Measurements from ENCODE around the gene AREL1.

AREL1 gene

DNA sequence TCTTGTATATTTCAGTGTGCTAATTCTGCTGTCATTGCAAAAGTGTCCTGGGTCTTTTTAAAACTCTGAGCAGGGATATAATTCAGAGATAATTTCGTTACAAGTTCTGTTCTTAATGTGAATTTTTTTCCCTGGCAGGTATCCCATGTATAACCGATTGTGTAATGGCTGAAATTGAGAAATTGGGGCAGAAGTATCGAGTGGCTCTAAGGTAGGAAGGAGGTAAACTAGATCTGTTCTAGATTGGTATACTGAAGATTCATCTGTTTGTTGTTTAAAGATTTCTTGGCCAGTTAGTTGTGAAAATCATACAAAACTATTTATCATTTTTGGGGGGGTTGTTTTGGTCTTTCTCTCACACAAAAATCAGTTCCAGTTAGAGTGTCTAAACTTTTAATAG, 10.3 kb upstream of the AREL1 start:
- no peaks in the 10 kb centered on the region for H3K9me3 Mint-ChIP-seq
- H3K4me3 Mint-ChIP-seq = no peak overlapping the region
- H3K27me3 Mint-ChIP-seq = no peaks in the 10 kb centered on the region
- DNase-seq (ENCODE audit: low spot score in 2 of 2) (no peak), ATAC-seq (replicated peaks; ENCODE audit: extremely low read depth, poor library complexity, severe bottlenecking) (no peak)
- H3K4me1 Mint-ChIP-seq = no peaks in the 10 kb centered on the region
- H3K27ac Mint-ChIP-seq (ENCODE audit: low read depth) = no peak overlapping the region
- peaks cover 44% of the 10 kb centered on the region for H3K36me3 Mint-ChIP-seq (ENCODE audit: insufficient read depth)

DNA sequence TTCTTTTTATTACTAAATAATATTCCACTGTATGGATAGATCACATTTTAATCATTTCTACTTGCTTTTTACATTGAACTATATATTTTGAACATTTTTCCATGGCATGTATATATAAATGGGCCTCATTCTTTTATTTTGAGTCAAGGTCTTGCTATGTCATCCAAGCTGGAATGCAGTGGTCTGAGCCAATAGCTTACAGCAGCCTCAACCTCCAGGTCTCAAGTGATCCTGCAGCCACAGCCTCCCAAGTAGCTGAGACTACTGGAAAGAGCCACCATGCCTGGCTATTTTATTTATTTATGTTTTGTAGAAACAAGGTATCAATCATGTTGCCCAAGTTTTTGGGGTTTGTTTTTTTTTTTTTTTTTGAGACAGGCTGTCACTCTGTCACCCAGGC, 7.6 kb upstream of the AREL1 start:
- H3K27ac Mint-ChIP-seq (ENCODE audit: low read depth) = no peak overlapping the region
- H3K4me3 Mint-ChIP-seq = no peak overlapping the region
- no peaks in the 10 kb centered on the region for H3K9me3 Mint-ChIP-seq
- peaks cover 58% of the 10 kb centered on the region for H3K36me3 Mint-ChIP-seq (ENCODE audit: insufficient read depth)
- DNase-seq (ENCODE audit: low spot score in 2 of 2) (no peak), ATAC-seq (replicated peaks; ENCODE audit: extremely low read depth, poor library complexity, severe bottlenecking) (no peak)
- no peaks in the 10 kb centered on the region for H3K27me3 Mint-ChIP-seq
- H3K4me1 Mint-ChIP-seq = peaks cover 3% of the 10 kb centered on the region

DNA sequence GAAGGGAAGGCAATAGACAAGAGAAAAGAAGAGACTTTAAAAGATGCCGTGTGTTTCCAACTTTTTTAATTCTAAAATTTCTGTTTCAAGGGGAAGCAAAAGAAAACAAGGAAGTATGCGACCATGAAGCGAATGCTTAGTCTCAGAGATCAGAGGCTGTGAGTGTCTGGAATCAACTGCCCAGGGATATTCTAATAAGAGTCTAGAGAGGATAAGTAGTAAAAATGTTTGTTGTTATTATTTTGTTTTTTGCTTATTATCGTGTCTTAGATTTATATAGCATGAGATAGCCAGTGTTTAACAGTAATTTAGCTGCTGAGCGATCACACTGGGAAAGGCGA, 485 bp upstream of the AREL1 start:
- Mint-ChIP-seq H3K4me1 (peaks cover 45% of the 10 kb centered on the region), H3K27me3 (no peaks in the 10 kb centered on the region), H3K36me3 (ENCODE audit: insufficient read depth) (peaks cover 38% of the 10 kb centered on the region), H3K27ac (ENCODE audit: low read depth) (peak overlapping the region; percentile 99), H3K4me3 (peak overlapping the region; percentile 96), H3K9me3 (no peaks in the 10 kb centered on the region)
- DNase-seq (ENCODE audit: low spot score in 2 of 2) = no peak
- no peak for ATAC-seq (replicated peaks; ENCODE audit: extremely low read depth, poor library complexity, severe bottlenecking)

DNA sequence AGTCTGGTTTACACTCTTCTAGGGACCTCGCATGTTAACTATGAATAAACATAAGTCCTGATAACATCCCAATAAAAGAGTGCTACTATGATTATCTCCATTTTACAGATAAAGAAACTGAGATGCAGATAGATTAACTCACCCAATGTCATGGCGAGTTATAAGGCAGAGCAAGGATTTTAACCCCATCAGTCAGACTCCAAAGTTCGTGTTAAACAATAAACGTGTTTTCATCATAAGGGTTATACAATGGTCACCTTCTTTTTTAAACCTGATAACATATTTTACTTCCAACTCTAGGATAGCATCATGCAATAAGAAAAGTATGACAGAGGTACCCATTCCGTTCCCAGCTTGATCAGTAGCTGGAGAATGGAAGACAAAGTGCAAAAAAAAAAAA, 1.2 kb downstream of the AREL1 start:
- no peak overlapping the region for H3K27ac Mint-ChIP-seq (ENCODE audit: low read depth)
- H3K27me3 Mint-ChIP-seq = no peaks in the 10 kb centered on the region
- ATAC-seq (replicated peaks; ENCODE audit: extremely low read depth, poor library complexity, severe bottlenecking) (no peak), DNase-seq (ENCODE audit: low spot score in 2 of 2) (no peak)
- peaks cover 29% of the 10 kb centered on the region for H3K36me3 Mint-ChIP-seq (ENCODE audit: insufficient read depth)
- no peaks in the 10 kb centered on the region for H3K9me3 Mint-ChIP-seq
- H3K4me1 Mint-ChIP-seq = peaks cover 49% of the 10 kb centered on the region
- peak overlapping the region; percentile 96 for H3K4me3 Mint-ChIP-seq

DNA sequence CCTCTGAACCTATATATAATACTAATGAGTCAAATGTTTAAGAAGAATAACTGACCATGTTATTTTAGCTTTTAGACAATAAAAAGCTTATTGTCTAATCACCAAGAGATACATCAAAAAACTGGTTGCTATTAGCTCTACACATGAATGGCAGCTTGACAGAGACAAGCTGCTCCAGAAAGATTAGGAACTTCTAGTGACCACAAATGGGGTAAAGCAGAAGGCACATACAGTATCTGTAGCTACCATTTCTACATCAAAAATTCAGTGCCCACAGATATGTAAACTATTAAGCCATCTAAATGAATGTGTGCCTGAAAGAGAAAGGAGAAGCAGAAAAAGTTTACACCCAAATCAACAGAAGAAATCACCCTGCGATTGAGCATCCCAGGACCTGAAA, 2.4 kb downstream of the AREL1 start:
- peaks cover 52% of the 10 kb centered on the region for H3K4me1 Mint-ChIP-seq
- no peak for DNase-seq (ENCODE audit: low spot score in 2 of 2)
- ATAC-seq (replicated peaks; ENCODE audit: extremely low read depth, poor library complexity, severe bottlenecking) = no peak
- peaks cover 22% of the 10 kb centered on the region for H3K36me3 Mint-ChIP-seq (ENCODE audit: insufficient read depth)
- peak overlapping the region; percentile 35 for H3K27ac Mint-ChIP-seq (ENCODE audit: low read depth)
- H3K9me3 Mint-ChIP-seq = no peaks in the 10 kb centered on the region
- H3K4me3 Mint-ChIP-seq = peak overlapping the region; percentile 96
- no peaks in the 10 kb centered on the region for H3K27me3 Mint-ChIP-seq

DNA sequence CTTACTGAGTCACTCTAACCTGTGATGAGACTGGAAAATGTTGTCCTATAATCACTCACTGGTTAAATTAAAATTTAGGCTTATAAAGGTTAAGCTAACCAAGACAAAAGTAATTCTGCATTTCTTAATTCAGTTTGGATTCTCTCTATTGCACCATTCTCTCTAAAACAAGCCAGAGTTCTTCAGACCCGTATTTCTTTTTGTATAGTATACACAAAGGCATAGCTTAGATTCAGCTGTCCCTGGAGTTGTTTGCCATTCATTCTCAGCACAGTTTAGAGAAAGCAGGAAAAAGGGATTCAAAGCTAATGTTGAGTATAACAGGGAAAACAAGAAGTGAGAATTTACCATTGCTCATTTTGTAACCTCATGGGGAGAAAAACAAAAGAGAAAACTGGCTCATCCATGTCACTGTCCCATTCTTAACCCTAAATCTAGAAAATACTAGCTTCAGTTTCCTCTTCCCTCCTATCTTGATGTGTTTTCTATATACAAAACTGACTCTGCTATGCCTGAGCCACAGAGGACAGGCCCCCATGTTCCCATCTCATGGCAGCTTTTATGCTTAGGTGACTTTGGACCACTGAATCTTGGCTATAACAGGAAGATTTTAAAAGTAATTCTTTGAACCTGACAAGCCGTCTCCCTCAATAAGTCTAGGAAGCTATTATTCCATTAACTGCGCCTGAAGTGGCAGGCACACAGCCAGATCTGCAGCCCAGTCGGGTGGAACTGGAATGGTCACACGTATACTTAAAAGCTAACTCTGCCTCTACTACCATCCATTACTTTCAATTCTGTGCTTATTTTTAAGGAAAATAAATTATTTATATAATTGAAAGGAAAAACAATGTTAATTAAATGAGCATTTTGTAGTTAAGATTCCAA, 7.0 kb downstream of the AREL1 start:
- Mint-ChIP-seq H3K9me3 (no peaks in the 10 kb centered on the region), H3K27ac (ENCODE audit: low read depth) (no peak overlapping the region), H3K4me3 (no peak overlapping the region), H3K36me3 (ENCODE audit: insufficient read depth) (peaks cover 4% of the 10 kb centered on the region), H3K4me1 (peaks cover 58% of the 10 kb centered on the region), H3K27me3 (no peaks in the 10 kb centered on the region)
- ATAC-seq (replicated peaks; ENCODE audit: extremely low read depth, poor library complexity, severe bottlenecking) = no peak
- DNase-seq (ENCODE audit: low spot score in 2 of 2) = no peak

DNA sequence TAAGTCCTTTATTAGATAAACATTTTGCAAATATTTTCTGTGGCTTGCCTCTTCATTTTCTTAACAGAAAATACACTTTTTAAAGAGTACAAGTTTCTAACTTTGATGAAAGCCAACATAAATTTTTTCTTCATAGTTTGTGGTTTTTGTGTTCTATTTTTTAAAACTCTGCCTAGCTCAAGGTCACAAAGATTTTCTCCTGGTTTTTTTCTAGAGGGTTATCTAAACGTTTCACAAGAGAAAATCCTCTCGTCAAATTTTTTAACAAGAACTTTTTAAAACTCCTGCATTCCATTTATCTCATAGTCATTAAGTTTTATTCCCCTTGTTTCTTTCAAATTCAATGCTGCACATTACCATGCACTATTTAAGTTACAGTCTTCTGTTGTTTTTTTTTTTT, 8.2 kb downstream of the AREL1 start:
- H3K9me3 Mint-ChIP-seq = no peaks in the 10 kb centered on the region
- DNase-seq (ENCODE audit: low spot score in 2 of 2) = no peak
- no peak for ATAC-seq (replicated peaks; ENCODE audit: extremely low read depth, poor library complexity, severe bottlenecking)
- H3K4me1 Mint-ChIP-seq = peaks cover 54% of the 10 kb centered on the region
- no peaks in the 10 kb centered on the region for H3K27me3 Mint-ChIP-seq
- no peak overlapping the region for H3K27ac Mint-ChIP-seq (ENCODE audit: low read depth)
- H3K4me3 Mint-ChIP-seq = no peak overlapping the region
- peaks cover 2% of the 10 kb centered on the region for H3K36me3 Mint-ChIP-seq (ENCODE audit: insufficient read depth)

DNA sequence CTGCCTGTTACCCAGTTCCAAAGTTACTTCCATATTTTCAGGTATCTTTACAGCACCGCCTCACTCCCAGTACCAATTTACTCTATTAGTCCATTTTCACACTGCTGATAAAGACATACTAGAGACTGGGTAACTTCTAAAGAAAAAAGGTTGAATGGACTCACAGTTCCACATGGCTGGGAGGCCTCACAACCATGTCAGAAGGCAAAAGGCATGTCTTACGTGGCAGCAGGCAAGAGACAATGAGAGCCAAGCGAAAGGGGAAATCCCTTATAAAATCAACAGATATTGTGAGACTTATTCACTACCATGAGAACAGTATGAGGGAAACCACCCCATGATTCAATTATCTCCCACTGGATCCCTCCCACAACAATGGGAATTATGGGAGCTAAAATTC, 9.8 kb downstream of the AREL1 start:
- ATAC-seq (replicated peaks; ENCODE audit: extremely low read depth, poor library complexity, severe bottlenecking) (no peak), DNase-seq (ENCODE audit: low spot score in 2 of 2) (no peak)
- Mint-ChIP-seq H3K27ac (ENCODE audit: low read depth) (no peak overlapping the region), H3K36me3 (ENCODE audit: insufficient read depth) (peaks cover 2% of the 10 kb centered on the region), H3K9me3 (no peaks in the 10 kb centered on the region), H3K4me3 (no peak overlapping the region), H3K4me1 (peaks cover 47% of the 10 kb centered on the region), H3K27me3 (no peaks in the 10 kb centered on the region)

DNA sequence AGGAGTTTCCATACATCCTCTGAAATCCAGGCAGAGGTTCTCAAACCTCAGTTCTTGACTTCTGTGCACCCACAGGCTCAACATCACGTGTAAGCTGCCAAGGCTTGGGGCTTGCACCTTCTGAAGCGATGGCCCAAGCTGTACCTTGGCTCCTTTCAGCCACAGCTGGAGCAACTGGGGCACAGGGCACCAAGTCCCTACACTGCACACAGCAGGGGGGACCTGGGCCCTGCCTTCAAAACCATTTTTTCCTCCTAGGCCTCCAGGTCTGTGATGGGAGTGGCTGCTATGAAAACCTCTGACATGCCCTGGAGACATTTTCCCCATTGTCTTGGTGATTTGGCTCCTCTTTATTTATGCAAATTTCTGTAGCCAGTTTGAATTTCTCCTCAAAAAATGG, 10.6 kb downstream of the AREL1 start:
- no peak overlapping the region for H3K27ac Mint-ChIP-seq (ENCODE audit: low read depth)
- DNase-seq (ENCODE audit: low spot score in 2 of 2) (no peak), ATAC-seq (replicated peaks; ENCODE audit: extremely low read depth, poor library complexity, severe bottlenecking) (no peak)
- H3K36me3 Mint-ChIP-seq (ENCODE audit: insufficient read depth) = peaks cover 4% of the 10 kb centered on the region
- H3K9me3 Mint-ChIP-seq = no peaks in the 10 kb centered on the region
- H3K4me1 Mint-ChIP-seq = peaks cover 51% of the 10 kb centered on the region
- no peak overlapping the region for H3K4me3 Mint-ChIP-seq
- no peaks in the 10 kb centered on the region for H3K27me3 Mint-ChIP-seq

DNA sequence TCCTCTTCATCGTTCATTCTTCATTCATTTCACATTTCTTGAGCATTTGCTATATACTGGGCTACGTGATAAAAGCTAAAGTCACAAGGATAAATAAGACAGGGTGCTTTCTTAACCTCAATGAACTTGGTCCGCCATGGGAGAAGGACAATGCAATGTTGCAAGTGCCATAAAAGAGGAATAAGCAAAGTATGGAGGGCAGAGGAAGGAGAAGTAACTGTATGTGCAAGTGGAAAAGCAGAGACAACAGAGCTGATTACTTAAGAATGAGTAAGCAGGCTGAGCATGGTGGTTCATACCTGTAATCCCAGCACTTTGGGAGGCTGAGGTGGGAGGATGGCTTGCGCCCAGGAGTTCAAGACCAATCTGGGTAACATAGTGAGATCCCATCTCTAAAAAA, 14.4 kb downstream of the AREL1 start:
- peaks cover 46% of the 10 kb centered on the region for H3K4me1 Mint-ChIP-seq
- no peaks in the 10 kb centered on the region for H3K27me3 Mint-ChIP-seq
- H3K27ac Mint-ChIP-seq (ENCODE audit: low read depth) = no peak overlapping the region
- no peak for ATAC-seq (replicated peaks; ENCODE audit: extremely low read depth, poor library complexity, severe bottlenecking)
- no peak for DNase-seq (ENCODE audit: low spot score in 2 of 2)
- no peaks in the 10 kb centered on the region for H3K9me3 Mint-ChIP-seq
- H3K4me3 Mint-ChIP-seq = no peak overlapping the region
- H3K36me3 Mint-ChIP-seq (ENCODE audit: insufficient read depth) = peaks cover 6% of the 10 kb centered on the region

DNA sequence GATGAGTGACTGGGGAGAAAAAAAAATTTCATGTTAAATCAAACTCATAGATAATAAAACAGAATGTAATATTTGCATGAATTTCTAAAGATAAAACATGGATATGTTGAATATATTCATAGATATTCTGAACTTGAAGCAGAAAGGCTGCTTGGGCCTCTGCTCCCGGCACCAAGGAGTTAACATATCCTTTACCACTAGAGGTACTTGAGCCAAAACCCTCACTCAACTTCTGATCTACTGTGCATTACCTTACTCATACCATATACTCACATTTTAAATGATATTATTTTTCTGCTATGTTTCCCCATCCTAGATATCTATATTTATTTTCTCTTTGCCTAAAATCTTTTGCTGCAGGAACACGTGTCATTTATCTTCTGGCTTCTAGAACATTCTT, 14.9 kb downstream of the AREL1 start:
- no peak overlapping the region for H3K4me3 Mint-ChIP-seq
- no peak for ATAC-seq (replicated peaks; ENCODE audit: extremely low read depth, poor library complexity, severe bottlenecking)
- DNase-seq (ENCODE audit: low spot score in 2 of 2) = no peak
- no peak overlapping the region for H3K27ac Mint-ChIP-seq (ENCODE audit: low read depth)
- H3K27me3 Mint-ChIP-seq = no peaks in the 10 kb centered on the region
- H3K36me3 Mint-ChIP-seq (ENCODE audit: insufficient read depth) = peaks cover 6% of the 10 kb centered on the region
- H3K4me1 Mint-ChIP-seq = peaks cover 48% of the 10 kb centered on the region
- no peaks in the 10 kb centered on the region for H3K9me3 Mint-ChIP-seq

DNA sequence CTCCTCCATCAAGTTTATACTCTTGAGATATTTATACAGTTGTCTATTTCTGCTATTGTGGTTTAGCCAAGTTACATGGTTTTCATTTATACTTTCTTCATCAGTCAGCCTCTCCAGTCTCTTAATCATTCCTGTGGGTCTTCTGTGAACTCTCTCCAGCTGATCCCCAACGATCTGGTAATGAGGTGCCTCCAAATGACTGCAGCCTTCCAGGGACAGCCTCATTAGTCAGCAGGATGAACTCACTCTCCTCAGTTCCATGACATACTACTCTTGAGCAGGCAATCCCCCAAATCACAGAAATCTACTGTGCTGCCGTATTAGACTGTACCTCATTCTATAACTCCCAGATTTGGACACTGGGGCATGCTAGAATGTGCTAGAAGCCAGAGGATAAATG, 15.3 kb downstream of the AREL1 start:
- H3K4me3 Mint-ChIP-seq = no peak overlapping the region
- no peak overlapping the region for H3K27ac Mint-ChIP-seq (ENCODE audit: low read depth)
- peaks cover 4% of the 10 kb centered on the region for H3K36me3 Mint-ChIP-seq (ENCODE audit: insufficient read depth)
- ATAC-seq (replicated peaks; ENCODE audit: extremely low read depth, poor library complexity, severe bottlenecking) = no peak
- no peak for DNase-seq (ENCODE audit: low spot score in 2 of 2)
- H3K9me3 Mint-ChIP-seq = no peaks in the 10 kb centered on the region
- no peaks in the 10 kb centered on the region for H3K27me3 Mint-ChIP-seq
- H3K4me1 Mint-ChIP-seq = peaks cover 43% of the 10 kb centered on the region

DNA sequence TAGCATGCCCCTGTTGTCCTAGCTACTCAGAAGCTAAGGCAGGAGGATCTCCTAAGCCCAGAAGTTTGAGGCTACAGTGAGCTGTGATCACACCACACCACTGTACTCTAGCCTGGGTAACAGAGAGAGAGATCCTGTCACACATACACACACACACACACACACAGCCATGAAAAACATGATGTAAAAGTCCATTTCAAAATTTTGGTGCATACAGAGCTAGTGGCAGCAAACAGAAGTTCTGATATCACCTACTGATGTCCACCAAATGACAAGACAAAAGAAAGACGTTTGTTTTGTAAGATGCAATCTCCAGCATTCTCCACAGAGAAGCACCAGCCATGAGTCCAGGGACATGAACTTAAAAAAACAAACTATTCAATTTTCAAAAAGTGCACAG, 15.9 kb downstream of the AREL1 start:
- no peak for DNase-seq (ENCODE audit: low spot score in 2 of 2)

More for the DNA sequence above, 15.9 kb downstream of the AREL1 start:
- Mint-ChIP-seq H3K9me3 (no peaks in the 10 kb centered on the region), H3K4me3 (no peak overlapping the region), H3K36me3 (ENCODE audit: insufficient read depth) (peaks cover 7% of the 10 kb centered on the region), H3K27ac (ENCODE audit: low read depth) (no peak overlapping the region), H3K27me3 (no peaks in the 10 kb centered on the region), H3K4me1 (peaks cover 43% of the 10 kb centered on the region)
- no peak for ATAC-seq (replicated peaks; ENCODE audit: extremely low read depth, poor library complexity, severe bottlenecking)

Data from central memory CD8-positive, alpha-beta T cell (primary cell).